Measurements from ENCODE around the gene METTL21A.

The METTL21A gene

DNA sequence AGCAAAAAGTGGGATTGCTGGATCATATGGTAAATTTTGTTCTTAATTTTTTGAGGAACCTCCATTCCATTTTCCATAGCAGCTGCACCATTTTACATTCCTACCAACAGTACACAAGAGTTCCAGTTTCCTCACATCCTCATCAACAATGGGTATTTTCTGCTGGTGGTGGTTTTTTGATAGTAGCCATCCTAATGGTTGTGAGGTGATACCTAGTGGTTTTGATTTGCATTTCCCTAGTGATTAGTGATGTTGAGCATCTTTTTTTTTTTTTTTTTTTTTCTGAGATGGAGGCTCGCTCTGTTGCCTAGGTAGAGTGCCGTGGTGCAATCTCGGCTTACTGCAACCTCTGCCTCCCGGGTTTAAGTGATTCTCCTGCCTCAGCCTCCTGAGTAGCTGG is 30.5 kb downstream of the METTL21A start:
- H3K4me3 ChIP-seq (ENCODE audit: low read depth, low read length): no peak overlapping the region
- DNase-seq (ENCODE audit: low read depth): no peak
- TF ChIP-seq, protein P1, sequence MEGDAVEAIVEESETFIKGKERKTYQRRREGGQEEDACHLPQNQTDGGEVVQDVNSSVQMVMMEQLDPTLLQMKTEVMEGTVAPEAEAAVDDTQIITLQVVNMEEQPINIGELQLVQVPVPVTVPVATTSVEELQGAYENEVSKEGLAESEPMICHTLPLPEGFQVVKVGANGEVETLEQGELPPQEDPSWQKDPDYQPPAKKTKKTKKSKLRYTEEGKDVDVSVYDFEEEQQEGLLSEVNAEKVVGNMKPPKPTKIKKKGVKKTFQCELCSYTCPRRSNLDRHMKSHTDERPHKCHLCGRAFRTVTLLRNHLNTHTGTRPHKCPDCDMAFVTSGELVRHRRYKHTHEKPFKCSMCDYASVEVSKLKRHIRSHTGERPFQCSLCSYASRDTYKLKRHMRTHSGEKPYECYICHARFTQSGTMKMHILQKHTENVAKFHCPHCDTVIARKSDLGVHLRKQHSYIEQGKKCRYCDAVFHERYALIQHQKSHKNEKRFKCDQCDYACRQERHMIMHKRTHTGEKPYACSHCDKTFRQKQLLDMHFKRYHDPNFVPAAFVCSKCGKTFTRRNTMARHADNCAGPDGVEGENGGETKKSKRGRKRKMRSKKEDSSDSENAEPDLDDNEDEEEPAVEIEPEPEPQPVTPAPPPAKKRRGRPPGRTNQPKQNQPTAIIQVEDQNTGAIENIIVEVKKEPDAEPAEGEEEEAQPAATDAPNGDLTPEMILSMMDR (IDR thresholded peaks at IDR 0.05; ENCODE audit: insufficient read depth, low read depth, low read length, missing control alignments): no peak

DNA sequence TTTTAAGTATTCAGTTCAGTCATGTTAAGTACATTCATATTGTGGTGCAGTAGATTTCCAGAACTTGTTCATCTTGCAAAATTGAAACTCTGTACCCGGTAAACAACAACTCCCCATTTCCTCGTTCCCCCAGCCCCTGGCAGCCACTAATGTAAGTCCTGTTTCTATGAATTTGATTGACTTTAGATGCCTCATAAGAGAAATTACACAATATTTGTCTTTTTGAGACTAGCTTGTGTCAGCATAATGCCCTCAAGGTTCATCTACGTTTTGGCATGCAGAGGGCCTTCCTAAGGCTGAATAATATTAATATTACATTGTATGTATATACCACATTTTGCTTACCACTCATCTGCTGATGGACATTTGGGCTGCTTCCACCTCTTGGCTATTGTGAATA is 30.9 kb downstream of the METTL21A start:
- H3K4me3 ChIP-seq (ENCODE audit: low read depth, low read length): no peak overlapping the region
- TF ChIP-seq, protein P1 (IDR thresholded peaks at IDR 0.05; ENCODE audit: insufficient read depth, low read depth, low read length, missing control alignments): no peak
- no peak for DNase-seq (ENCODE audit: low read depth)

DNA sequence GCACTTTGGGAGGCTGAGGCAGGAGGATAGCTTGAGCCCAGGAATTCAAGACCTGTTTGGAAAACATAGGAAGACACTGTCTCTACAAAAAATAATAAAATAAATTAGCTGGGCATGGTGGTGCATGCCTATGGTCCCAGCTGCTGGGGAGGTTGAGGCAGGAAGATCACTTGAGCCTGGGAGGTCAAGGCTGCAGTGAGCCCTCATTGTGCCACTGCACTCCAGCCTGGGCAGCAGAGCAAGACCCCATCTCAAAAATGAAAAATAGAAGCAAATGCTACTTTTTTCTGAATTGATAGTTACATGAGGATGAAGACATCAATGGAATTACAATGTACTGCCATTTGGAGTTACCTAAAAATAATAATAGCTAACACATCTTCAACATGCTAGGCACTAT is 31.9 kb downstream of the METTL21A start:
- DNase-seq (ENCODE audit: low read depth): no peak
- TF ChIP-seq, protein P1 (IDR thresholded peaks at IDR 0.05; ENCODE audit: insufficient read depth, low read depth, low read length, missing control alignments): no peak
- H3K4me3 ChIP-seq (ENCODE audit: low read depth, low read length): no peak overlapping the region

DNA sequence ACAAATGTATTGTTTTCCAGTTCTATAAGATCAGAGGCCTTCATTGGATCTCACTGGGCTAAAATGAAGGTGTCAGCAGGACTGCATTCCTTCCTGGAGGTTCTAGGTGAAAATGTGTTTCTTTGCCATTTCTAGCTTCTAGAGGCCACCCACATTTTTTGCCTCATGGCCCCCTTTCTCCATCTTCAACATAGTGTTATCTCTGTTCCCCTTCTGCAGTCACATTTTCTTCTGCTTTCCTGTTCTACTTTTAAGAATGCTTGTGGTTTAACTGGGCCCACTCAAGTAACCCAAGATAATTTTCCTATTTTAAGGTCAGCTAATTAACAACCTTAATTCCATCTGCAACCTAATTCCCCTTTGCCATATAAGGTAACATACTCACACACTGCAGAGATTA is 36.1 kb downstream of the METTL21A start:
- TF ChIP-seq, protein P1 (IDR thresholded peaks at IDR 0.05; ENCODE audit: insufficient read depth, low read depth, low read length, missing control alignments): no peak
- DNase-seq (ENCODE audit: low read depth): no peak

DNA sequence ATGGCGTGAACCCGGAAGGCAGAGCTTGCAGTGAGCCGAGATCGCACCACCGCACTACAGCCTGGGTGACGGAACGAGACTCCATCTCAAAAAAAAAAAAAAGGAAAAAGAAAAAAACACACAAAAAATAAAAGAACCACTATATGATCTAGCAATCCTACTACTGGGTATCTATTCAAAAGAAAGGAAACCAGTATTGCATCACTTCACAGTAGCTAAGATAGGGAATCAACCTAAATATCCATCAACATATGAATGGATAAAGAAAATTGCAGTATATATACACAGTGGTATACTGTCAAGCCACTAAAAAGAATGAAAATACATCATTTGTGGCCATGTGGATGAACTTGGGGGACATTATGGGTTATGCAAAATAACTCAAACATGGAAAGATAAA is 37.9 kb downstream of the METTL21A start:
- no peak overlapping the region for H3K4me3 ChIP-seq (ENCODE audit: low read depth, low read length)
- TF ChIP-seq, protein P1 (IDR thresholded peaks at IDR 0.05; ENCODE audit: insufficient read depth, low read depth, low read length, missing control alignments): no peak
- DNase-seq (ENCODE audit: low read depth): no peak

More for the DNA sequence above, 36.1 kb downstream of the METTL21A start:
- no peak overlapping the region for H3K4me3 ChIP-seq (ENCODE audit: low read depth, low read length)

DNA sequence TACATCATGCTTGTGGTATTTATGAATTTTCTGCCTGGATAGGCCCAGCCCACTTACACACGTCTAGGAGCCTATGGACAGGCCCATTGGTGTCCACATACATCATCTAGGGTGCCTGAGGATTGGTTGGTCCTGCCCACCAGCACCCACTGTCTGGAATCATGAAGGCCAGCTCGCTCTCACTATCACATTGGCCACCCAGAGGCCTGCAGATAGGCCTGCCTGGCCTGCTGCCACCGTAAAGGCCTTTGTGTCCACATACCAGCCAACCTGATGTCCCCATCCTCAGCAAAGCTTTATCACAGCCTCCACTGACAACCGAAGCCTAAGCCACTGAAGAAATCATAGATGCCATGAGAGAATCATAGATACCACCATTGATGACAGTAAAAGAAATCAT is 40.2 kb downstream of the METTL21A start:
- TF ChIP-seq, protein P1 (IDR thresholded peaks at IDR 0.05; ENCODE audit: insufficient read depth, low read depth, low read length, missing control alignments): no peak
- no peak for DNase-seq (ENCODE audit: low read depth)
- H3K4me3 ChIP-seq (ENCODE audit: low read depth, low read length): no peak overlapping the region

DNA sequence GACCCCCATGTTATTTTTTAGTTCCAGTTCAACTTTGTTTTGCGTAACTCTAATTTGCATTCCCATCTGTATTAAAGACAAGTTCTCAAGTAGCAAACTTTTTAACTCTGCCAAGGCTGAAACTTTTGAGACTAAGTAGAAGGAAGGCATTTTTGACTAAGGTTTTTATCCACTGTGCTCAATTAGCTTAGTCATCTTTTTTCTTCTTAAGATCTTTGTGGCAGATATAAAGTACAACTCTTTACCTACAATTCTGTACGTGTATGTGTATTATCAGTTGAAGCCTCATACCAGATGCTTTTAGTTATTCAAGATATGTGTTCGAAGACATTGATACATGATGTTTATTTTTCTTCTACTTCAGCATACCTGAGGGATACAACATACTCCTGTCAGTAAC is 53.8 kb downstream of the METTL21A start:
- H3K4me3 ChIP-seq (ENCODE audit: low read depth, low read length): no peak overlapping the region
- TF ChIP-seq, protein P1 (IDR thresholded peaks at IDR 0.05; ENCODE audit: insufficient read depth, low read depth, low read length, missing control alignments): no peak
- no peak for DNase-seq (ENCODE audit: low read depth)

Data from GM12865 (cell line).